SH-SY5Y (cell line): ENCODE measurements around the gene SLC25A5.

Experiments used
- GATA2 ChIP-seq: IDR thresholded peaks from 2 replicates; pipeline ENCODE4 v1.6.1; 2011; ENCODE audit warnings: mild to moderate bottlenecking, low read depth, low read length
- GATA3 ChIP-seq: IDR thresholded peaks from 2 replicates; pipeline ENCODE4 v1.6.1; 2011; ENCODE audit warnings: low read depth, mild to moderate bottlenecking, low read length, moderate library complexity

DNA sequence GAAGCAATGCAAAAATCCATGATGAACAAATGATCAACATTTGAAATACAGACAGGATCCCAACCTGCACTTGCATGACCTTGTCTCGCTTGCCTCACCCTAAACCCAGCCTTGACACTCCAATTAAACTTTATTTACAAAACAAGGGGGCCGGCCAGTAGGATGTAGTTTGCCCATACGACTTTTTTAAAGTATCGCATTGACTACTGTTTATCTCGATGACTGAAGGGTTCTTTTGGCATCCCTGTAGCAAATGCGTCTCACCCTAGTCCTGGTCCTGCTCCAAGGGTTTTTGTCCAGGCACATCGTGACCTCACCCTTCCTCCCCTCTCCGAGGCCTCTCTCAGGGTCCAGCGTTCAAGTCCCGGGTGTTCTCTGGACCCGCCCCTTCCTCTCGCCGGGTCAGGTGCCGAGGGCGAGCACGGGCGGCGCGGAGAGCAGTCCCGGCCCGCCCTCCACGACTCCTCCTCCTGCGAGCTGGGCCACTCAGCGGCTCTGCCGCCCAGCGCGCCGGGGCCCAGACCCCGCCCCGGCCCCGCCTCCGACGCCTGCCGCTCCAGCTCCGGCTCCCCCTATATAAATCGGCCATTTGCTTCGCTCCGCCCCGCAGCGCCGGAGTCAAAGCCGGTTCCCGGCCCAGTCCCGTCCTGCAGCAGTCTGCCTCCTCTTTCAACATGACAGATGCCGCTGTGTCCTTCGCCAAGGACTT is at the start of gene SLC25A5:
- TF ChIP-seq GATA2 (no peak), GATA3 (no peak)
